ENCODE measurements around the gene MRM3. TPM values are rescaled to one million over a fixed set of nuclear protein-coding genes. Genes with fewer than 3 reads are reported as not detected.
"Not testable (repeated sequence)": the region's sequence is repeated elsewhere in the genome, so short reads cannot be mapped to it uniquely, and the experiment has no call there.

The MRM3 gene
- total and polyA plus RNA-seq, 12 donors = 12.9 to 34.6 (median 19.1) TPM

DNA sequence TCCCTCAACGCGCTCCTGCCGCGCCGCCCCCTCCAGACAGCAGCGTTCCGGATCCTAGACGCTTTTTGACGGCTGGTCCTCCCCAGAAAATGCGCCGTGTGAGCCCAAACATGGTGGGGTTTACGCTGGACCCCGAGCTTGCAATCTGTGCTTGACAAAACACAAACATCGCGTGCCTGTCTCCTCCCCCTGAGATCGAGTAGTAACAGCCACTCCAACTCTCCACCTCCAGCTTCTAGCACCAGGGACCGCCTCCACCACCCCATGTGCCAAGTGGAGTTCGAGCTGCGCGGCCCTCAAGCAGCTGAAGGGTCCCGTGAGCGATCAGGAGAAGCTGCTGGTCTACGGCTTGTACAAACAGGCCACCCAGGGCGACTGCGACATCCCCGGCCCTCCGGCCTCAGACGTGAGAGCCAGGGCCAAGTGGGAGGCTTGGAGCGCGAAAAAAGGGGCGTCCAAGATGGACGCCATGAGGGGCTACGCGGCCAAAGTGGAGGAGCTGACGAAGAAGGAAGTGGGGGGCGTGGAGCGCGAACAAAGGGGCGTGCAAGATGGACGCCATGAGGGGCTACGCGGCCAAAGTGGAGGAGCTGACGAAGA is 29.4 kb upstream of the MRM3 start:
- Histone ChIP-seq H3K36me3 (replicated peaks in 1 of 2) (peaks cover 0 to 4% of the 10 kb centered on the region in 2 donors), H3K9me3 (replicated peaks in 1 of 3) (no peaks in the 10 kb centered on the region), H3K27me3 (no peaks in the 10 kb centered on the region), H3K4me1 (replicated peaks in 1 of 2) (peaks cover 8 to 10% of the 10 kb centered on the region in 2 donors), H3K4me3 (peak overlapping the region in 3 of 4 donors; percentile 26 to 87 (median 49)), H3K27ac (peak overlapping the region in 3 of 5 donors; percentile 23 to 84 (median 70))
- no peak for TF ChIP-seq POLR2A (IDR thresholded peaks at IDR 0.05)
- 21 to 49% (median 24%) methylated on average over 18 to 43 of the region's 43 CpGs for WGBS, 4 donors
- peak; percentile 59 to 83 (median 74) for DNase-seq
- intact Hi-C loops (cut with DNase I) = no loop called here

DNA sequence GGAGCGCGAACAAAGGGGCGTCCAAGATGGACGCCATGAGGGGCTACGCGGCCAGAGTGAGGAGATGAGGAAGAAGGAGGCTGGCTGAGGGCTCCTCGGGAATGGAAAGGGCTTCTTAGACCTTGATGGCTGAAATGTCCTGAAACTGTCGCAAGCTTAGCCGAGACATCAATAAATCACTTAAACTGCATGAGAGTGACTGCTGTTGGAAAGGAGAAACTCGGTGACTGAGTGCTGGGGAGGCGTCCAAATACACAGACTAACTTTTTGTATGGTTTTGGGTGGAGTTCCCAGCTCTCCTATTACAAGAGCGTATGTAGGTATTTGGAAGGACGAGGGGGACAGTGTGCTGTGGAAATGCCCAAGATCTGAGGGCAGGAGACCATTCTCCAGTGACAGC is 28.7 kb upstream of the MRM3 start:
- TF ChIP-seq, protein P1, sequence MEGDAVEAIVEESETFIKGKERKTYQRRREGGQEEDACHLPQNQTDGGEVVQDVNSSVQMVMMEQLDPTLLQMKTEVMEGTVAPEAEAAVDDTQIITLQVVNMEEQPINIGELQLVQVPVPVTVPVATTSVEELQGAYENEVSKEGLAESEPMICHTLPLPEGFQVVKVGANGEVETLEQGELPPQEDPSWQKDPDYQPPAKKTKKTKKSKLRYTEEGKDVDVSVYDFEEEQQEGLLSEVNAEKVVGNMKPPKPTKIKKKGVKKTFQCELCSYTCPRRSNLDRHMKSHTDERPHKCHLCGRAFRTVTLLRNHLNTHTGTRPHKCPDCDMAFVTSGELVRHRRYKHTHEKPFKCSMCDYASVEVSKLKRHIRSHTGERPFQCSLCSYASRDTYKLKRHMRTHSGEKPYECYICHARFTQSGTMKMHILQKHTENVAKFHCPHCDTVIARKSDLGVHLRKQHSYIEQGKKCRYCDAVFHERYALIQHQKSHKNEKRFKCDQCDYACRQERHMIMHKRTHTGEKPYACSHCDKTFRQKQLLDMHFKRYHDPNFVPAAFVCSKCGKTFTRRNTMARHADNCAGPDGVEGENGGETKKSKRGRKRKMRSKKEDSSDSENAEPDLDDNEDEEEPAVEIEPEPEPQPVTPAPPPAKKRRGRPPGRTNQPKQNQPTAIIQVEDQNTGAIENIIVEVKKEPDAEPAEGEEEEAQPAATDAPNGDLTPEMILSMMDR (IDR thresholded peaks at IDR 0.05) = no peak
- TF ChIP-seq POLR2A (IDR thresholded peaks at IDR 0.05) = no peak
- Histone ChIP-seq H3K36me3 (replicated peaks in 1 of 2) (peaks cover 0 to under 1% of the 10 kb centered on the region in 2 donors), H3K4me1 (replicated peaks in 1 of 2) (peaks cover 8 to 10% of the 10 kb centered on the region in 2 donors), H3K9me3 (replicated peaks in 1 of 3) (no peaks in the 10 kb centered on the region), H3K27ac (no peak overlapping the region), H3K27me3 (no peaks in the 10 kb centered on the region), H3K4me3 (no peak overlapping the region)
- no peak for DNase-seq
- intact Hi-C loops (cut with DNase I) = no loop called here
- 65 to 76% (median 72%) methylated on average over 13 of the region's 13 CpGs for WGBS, 4 donors

DNA sequence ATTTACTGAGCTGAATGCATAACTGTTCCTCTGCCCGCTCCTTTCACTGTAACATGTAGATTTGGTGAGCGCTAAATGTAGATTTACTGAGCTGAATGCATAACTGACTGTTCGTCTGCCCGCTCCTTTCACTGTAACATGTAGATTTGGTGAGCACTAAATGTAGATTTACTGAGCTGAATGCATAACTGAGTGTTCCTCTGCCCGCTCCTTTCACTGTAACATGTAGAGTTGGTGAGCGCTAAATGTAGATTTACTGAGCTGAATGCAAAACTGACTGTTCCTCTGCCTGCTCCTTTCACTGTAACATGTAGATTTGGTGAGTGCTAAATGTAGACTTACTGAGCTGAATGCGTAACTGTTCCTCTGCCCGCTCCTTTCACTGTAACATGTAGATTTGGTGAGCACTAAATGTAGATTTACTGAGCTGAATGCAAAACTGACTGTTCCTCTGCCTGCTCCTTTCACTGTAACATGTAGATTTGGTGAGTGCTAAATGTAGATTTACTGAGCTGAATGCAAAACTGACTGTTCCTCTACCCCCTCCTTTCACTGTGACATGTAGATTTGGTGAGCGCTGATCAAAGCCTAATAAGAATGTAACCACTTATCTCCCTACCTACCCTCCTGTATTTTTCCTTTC is 26.7 kb upstream of the MRM3 start:
- 91 to 98% (median 95%) methylated on average over 9 of the region's 9 CpGs for WGBS, 4 donors
- intact Hi-C loops (cut with DNase I); H3K27ac ChIP-seq: not testable (repeated sequence)

DNA sequence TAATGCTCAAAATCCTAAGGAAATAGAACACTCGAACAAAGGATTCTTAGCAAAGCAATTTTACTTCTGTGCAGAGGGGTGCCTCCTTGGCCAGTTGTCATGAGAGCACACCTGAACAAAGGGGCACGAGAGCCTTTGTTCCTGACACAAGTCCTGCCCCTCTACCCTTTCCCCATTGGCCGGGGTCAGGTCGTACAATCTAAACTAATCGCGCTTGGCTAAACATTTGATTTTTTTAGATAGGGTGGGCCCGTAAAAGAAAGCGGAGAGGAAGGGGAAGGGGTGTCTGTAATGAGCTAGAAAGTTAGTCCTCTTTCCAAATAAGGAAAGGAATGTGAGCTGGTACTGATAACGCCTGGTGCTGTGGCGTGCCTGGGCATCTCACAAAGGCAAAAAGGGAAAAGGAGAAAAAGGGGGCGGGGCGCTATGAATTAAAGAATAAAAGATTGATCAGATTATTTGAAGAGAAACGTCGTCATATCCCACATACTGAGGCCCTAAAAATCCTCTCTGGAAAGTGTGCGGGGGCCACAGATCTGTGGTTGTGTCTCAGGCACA is 26.1 kb upstream of the MRM3 start:
- H3K9me3 ChIP-seq (replicated peaks in 1 of 3); H3K4me3 ChIP-seq; H3K27me3 ChIP-seq; DNase-seq; H3K27ac ChIP-seq; intact Hi-C loops (cut with DNase I): not testable (repeated sequence)
- WGBS, 4 donors = 80 to 86% (median 84%) methylated on average over 15 of the region's 15 CpGs
- peaks cover 0 to 25% of the 10 kb centered on the region in 2 donors for H3K36me3 ChIP-seq (replicated peaks in 1 of 2)
- H3K4me1 ChIP-seq (replicated peaks in 1 of 2) = peaks cover 3 to 13% of the 10 kb centered on the region in 2 donors

More for the DNA sequence above, 26.7 kb upstream of the MRM3 start:
- not testable (repeated sequence) for H3K9me3 ChIP-seq (replicated peaks in 1 of 3); DNase-seq; H3K27me3 ChIP-seq; H3K4me3 ChIP-seq
- H3K4me1 ChIP-seq (replicated peaks in 1 of 2) = peaks cover 9 to 12% of the 10 kb centered on the region in 2 donors
- peaks cover 0 to 20% of the 10 kb centered on the region in 2 donors for H3K36me3 ChIP-seq (replicated peaks in 1 of 2)

DNA sequence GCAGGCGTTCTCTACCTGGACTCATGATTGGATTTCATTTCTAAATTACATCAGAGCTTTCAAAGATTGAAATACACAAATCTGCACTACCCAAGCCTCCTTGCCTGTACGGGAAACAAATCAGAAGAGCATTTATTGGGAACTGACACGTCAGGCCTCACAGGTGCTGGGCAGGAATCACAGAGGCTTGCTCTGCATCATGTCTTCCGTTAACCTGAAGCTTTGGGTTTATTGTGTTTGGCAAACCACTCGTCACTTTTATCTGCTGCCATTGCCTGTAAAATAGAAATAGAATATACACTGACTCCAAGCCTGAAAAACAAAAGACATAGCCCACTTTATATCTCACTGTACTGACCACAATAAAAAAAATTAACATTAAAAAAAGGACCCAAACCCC is 22.2 kb upstream of the MRM3 start:
- H3K4me3 ChIP-seq = no peak overlapping the region
- 69 to 81% (median 74%) methylated on average over 5 of the region's 5 CpGs for WGBS, 4 donors
- no peak for TF ChIP-seq POLR2A (IDR thresholded peaks at IDR 0.05)
- H3K36me3 ChIP-seq (replicated peaks in 1 of 2) = peaks cover 0 to 42% of the 10 kb centered on the region in 2 donors
- peaks cover 0 to 9% of the 10 kb centered on the region in 2 donors for H3K4me1 ChIP-seq (replicated peaks in 1 of 2)
- peak overlapping the region in 1 of 5 donors; percentile 1 for H3K27ac ChIP-seq
- H3K27me3 ChIP-seq = no peaks in the 10 kb centered on the region
- no peak for DNase-seq
- no peaks in the 10 kb centered on the region for H3K9me3 ChIP-seq (replicated peaks in 1 of 3)
- intact Hi-C loops (cut with DNase I) = no loop called here

DNA sequence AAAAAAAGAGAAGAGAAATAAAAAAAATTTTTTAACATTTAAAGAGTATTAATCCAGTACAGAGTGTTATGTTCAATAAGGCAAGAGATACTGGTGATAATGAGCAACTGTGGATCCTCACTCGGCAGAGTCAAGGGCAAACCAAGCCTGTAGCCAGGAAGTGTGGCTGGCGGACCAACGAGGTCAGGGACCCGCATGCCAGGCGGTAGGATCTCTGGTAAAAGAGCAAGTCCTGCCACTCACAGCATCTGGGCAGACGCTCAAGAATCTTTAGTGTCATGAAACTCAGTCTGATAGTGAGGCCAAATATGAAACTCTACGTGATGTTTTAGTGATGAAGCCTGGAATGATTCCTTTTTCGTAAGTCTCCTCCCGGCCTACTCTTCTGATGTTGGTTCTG is 21.8 kb upstream of the MRM3 start:
- 33 to 62% (median 49%) methylated on average over 9 of the region's 9 CpGs for WGBS, 4 donors
- intact Hi-C loops (cut with DNase I) = no loop called here
- Histone ChIP-seq H3K4me1 (replicated peaks in 1 of 2) (peaks cover 0 to 9% of the 10 kb centered on the region in 2 donors), H3K27me3 (no peaks in the 10 kb centered on the region), H3K36me3 (replicated peaks in 1 of 2) (peaks cover 0 to 46% of the 10 kb centered on the region in 2 donors), H3K27ac (peak overlapping the region in 4 of 5 donors; percentile 1 to 28 (median 17)), H3K4me3 (no peak overlapping the region), H3K9me3 (replicated peaks in 1 of 3) (no peaks in the 10 kb centered on the region)
- DNase-seq = peak; percentile 47 to 86 (median 83)
- TF ChIP-seq, protein P1 (IDR thresholded peaks at IDR 0.05) = no peak
- no peak for TF ChIP-seq POLR2A (IDR thresholded peaks at IDR 0.05)
